Measurements from ENCODE around the gene PLXNB1.
"Not testable (repeated sequence)": the region's sequence is repeated elsewhere in the genome, so short reads cannot be mapped to it uniquely, and the experiment has no call there.

The PLXNB1 gene

GRCh38 chr3:48474619-48475018 lies 44.7 kb upstream of the PLXNB1 start:
- no peak for TF ChIP-seq CTCF (IDR thresholded peaks at IDR 0.05; ENCODE audit: low read depth, low read length, missing control alignments)
- in situ Hi-C loops (cut with HindIII; ENCODE audit: low sequenced_read_pairs) = loop anchor here (5.0 kb wide), 1 partner anchor 33 kb away; no protein-coding TSS in a partner anchor
- DNase-seq (ENCODE audit: low read depth) = no peak
- no peak overlapping the region for H3K4me3 ChIP-seq (ENCODE audit: low read depth, low read length)

GRCh38 chr3:48474031-48474430 lies 44.1 kb upstream of the PLXNB1 start:
- in situ Hi-C loops (cut with HindIII; ENCODE audit: low sequenced_read_pairs) = loop anchor here (5.0 kb wide), 1 partner anchor 33 kb away; no protein-coding TSS in a partner anchor
- not testable (repeated sequence) for H3K4me3 ChIP-seq (ENCODE audit: low read depth, low read length); DNase-seq (ENCODE audit: low read depth)

- no peak for TF ChIP-seq CTCF (IDR thresholded peaks at IDR 0.05; ENCODE audit: low read depth, low read length, missing control alignments)
- H3K4me3 ChIP-seq (ENCODE audit: low read depth, low read length) = no peak overlapping the region
- DNase-seq (ENCODE audit: low read depth) = no peak
- in situ Hi-C loops (cut with HindIII; ENCODE audit: low sequenced_read_pairs) = loop anchor here (5.0 kb wide), 1 partner anchor 34 kb away; no protein-coding TSS in a partner anchor
These were observed 43.7 kb upstream of the PLXNB1 start for GRCh38 chr3:48473617-48473952.

GRCh38 chr3:48472923-48473616 lies 43.2 kb upstream of the PLXNB1 start:
- DNase-seq (ENCODE audit: low read depth) = peak; percentile 75
- TF ChIP-seq CTCF (IDR thresholded peaks at IDR 0.05; ENCODE audit: low read depth, low read length, missing control alignments) = peak; percentile 17
- in situ Hi-C loops (cut with HindIII; ENCODE audit: low sequenced_read_pairs) = loop anchor here (5.0 kb wide), 1 partner anchor 34 kb away; no protein-coding TSS in a partner anchor
- H3K4me3 ChIP-seq (ENCODE audit: low read depth, low read length) = peak overlapping the region; percentile 64

- TF ChIP-seq CTCF (IDR thresholded peaks at IDR 0.05; ENCODE audit: low read depth, low read length, missing control alignments) = no peak
These were observed 42.7 kb upstream of the PLXNB1 start for GRCh38 chr3:48472673-48472922.

GRCh38 chr3:48470286-48470685 lies 40.4 kb upstream of the PLXNB1 start:
- no peak overlapping the region for H3K4me3 ChIP-seq (ENCODE audit: low read depth, low read length)
- no peak for DNase-seq (ENCODE audit: low read depth)
- no peak for TF ChIP-seq CTCF (IDR thresholded peaks at IDR 0.05; ENCODE audit: low read depth, low read length, missing control alignments)
- in situ Hi-C loops (cut with HindIII; ENCODE audit: low sequenced_read_pairs) = loop anchor here (5.0 kb wide), 1 partner anchor 37 kb away; no protein-coding TSS in a partner anchor

More at GRCh38 chr3:48472673-48472922, 42.7 kb upstream of the PLXNB1 start:
- H3K4me3 ChIP-seq (ENCODE audit: low read depth, low read length) = peak overlapping the region; percentile 64
- in situ Hi-C loops (cut with HindIII; ENCODE audit: low sequenced_read_pairs) = loop anchor here (5.0 kb wide), 1 partner anchor 35 kb away; no protein-coding TSS in a partner anchor
- DNase-seq (ENCODE audit: low read depth) = no peak

- no peak for TF ChIP-seq CTCF (IDR thresholded peaks at IDR 0.05; ENCODE audit: low read depth, low read length, missing control alignments)
- no peak for DNase-seq (ENCODE audit: low read depth)
- in situ Hi-C loops (cut with HindIII; ENCODE audit: low sequenced_read_pairs) = no loop called here
- H3K4me3 ChIP-seq (ENCODE audit: low read depth, low read length) = no peak overlapping the region
These were observed 39.4 kb upstream of the PLXNB1 start for GRCh38 chr3:48469046-48469915.

All from astrocyte of the cerebellum (primary cell).